ENCODE data around the gene PLD1. TPM values are rescaled to one million over a fixed set of nuclear protein-coding genes. Genes with fewer than 3 reads are reported as not detected.

Gene PLD1
- total and polyA plus RNA-seq, 2 donors: 5.0 to 6.4 TPM

- Histone ChIP-seq H3K27ac (ENCODE audit: low read depth in 1 of 2, low read length in 1 of 2) (no peak overlapping the region), H3K4me1 (ENCODE audit: control insufficient read depth in 2 of 2, insufficient read depth in 2 of 2, low read length in 2 of 2) (no peaks in the 10 kb centered on the region), H3K27me3 (ENCODE audit: control insufficient read depth in 2 of 2, insufficient read depth in 1 of 2, low read length in 1 of 2) (no peaks in the 10 kb centered on the region), H3K4me3 (ENCODE audit: low read length in 2 of 2) (no peak overlapping the region), H3K9me3 (ENCODE audit: control insufficient read depth in 2 of 2, insufficient read depth in 1 of 2, low read length in 1 of 2) (no peaks in the 10 kb centered on the region), H3K36me3 (ENCODE audit: control insufficient read depth in 2 of 2, insufficient read depth in 2 of 2, low read length in 1 of 2) (no peaks in the 10 kb centered on the region)
- no peak for DNase-seq (ENCODE audit: low read depth in 6 of 9, low spot score in 9 of 9)
- WGBS: 94% methylated on average over 3 of the region's 3 CpGs
These were observed 127.5 kb downstream of the PLD1 start for GRCh38 chr3:171682743-171683142.

DNA sequence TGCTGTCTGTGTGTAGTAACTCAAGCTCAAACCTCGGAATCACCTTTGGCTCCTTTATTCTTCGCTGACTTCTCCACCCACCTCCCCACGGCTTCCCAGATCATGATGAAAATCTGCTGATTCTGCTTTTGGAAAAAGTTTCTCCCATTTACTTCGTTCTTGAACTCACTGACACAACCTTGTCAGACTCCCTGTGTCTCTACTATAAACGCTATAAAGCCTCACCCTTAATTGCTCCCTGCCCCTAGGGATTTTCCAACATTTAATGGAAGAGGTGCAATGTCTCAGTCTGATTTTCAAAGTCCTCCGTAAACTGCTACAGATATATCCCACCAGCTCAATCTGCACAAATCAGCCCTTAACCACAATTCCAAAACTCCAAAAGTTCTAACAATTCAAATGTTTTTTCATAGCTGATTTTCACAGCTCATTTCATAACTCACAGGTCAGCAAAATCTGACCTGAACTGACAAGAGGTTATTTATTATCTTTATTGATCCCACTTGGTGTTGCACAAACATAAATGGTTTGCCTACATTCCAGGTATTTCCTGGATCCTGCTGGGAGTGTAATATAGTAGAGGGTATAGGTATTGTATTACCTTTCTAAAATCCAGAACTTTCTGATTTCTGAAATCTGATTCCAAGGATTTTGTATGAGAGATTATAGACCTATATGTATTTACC is 129.4 kb downstream of the PLD1 start:
- no peak for DNase-seq (ENCODE audit: low read depth in 6 of 9, low spot score in 9 of 9)

DNA sequence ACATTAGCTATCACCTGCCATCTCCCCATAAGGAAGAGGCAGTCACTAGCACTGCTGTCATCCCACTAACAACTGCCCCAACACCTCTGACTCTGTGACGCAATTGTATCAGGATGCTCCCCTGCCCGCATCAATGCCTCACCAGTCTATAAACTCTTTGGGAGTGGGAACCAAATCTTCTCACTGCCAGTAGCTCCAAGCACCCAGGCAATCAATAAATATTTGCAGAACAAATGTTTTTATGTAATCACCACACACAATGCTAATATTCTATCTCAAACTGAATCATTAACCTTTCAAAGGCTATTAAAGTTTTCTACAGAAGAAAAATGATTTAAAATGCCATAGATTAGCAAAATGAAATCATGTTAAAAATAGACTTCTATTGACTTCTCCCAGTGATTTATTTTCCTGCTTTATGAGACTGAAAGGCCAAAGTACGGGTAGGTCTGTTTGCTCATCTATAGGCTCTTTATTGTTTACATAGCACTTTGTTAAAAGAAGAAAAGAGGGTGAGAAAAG is 131.3 kb downstream of the PLD1 start:
- WGBS: 98% methylated on average over 3 of the region's 3 CpGs

More for the DNA sequence above, 129.4 kb downstream of the PLD1 start:
- H3K27ac ChIP-seq (ENCODE audit: low read depth in 1 of 2, low read length in 1 of 2): no peak overlapping the region
- no peaks in the 10 kb centered on the region for H3K27me3 ChIP-seq (ENCODE audit: control insufficient read depth in 2 of 2, insufficient read depth in 1 of 2, low read length in 1 of 2)
- no peaks in the 10 kb centered on the region for H3K9me3 ChIP-seq (ENCODE audit: control insufficient read depth in 2 of 2, insufficient read depth in 1 of 2, low read length in 1 of 2)
- no peaks in the 10 kb centered on the region for H3K36me3 ChIP-seq (ENCODE audit: control insufficient read depth in 2 of 2, insufficient read depth in 2 of 2, low read length in 1 of 2)
- no peak overlapping the region for H3K4me3 ChIP-seq (ENCODE audit: low read length in 2 of 2)
- WGBS: 96% methylated on average over 6 of the region's 6 CpGs
- H3K4me1 ChIP-seq (ENCODE audit: control insufficient read depth in 2 of 2, insufficient read depth in 2 of 2, low read length in 2 of 2): no peaks in the 10 kb centered on the region

GRCh38 chr3:171677706-171678105 is 132.6 kb downstream of the PLD1 start:
- H3K27ac ChIP-seq (ENCODE audit: low read depth in 1 of 2, low read length in 1 of 2): no peak overlapping the region
- 98% methylated on average over 1 of the region's 1 CpG for WGBS

More for the DNA sequence above, 131.3 kb downstream of the PLD1 start:
- no peak for DNase-seq (ENCODE audit: low read depth in 6 of 9, low spot score in 9 of 9)
- Histone ChIP-seq H3K27ac (ENCODE audit: low read depth in 1 of 2, low read length in 1 of 2) (no peak overlapping the region), H3K36me3 (ENCODE audit: control insufficient read depth in 2 of 2, insufficient read depth in 2 of 2, low read length in 1 of 2) (no peaks in the 10 kb centered on the region), H3K4me1 (ENCODE audit: control insufficient read depth in 2 of 2, insufficient read depth in 2 of 2, low read length in 2 of 2) (no peaks in the 10 kb centered on the region), H3K9me3 (ENCODE audit: control insufficient read depth in 2 of 2, insufficient read depth in 1 of 2, low read length in 1 of 2) (no peaks in the 10 kb centered on the region), H3K27me3 (ENCODE audit: control insufficient read depth in 2 of 2, insufficient read depth in 1 of 2, low read length in 1 of 2) (no peaks in the 10 kb centered on the region), H3K4me3 (ENCODE audit: low read length in 2 of 2) (no peak overlapping the region)

GRCh38 chr3:171676601-171677175 is 133.6 kb downstream of the PLD1 start:
- no peaks in the 10 kb centered on the region for H3K9me3 ChIP-seq (ENCODE audit: control insufficient read depth in 2 of 2, insufficient read depth in 1 of 2, low read length in 1 of 2)
- WGBS: 85% methylated on average over 10 of the region's 10 CpGs
- no peak overlapping the region for H3K27ac ChIP-seq (ENCODE audit: low read depth in 1 of 2, low read length in 1 of 2)
- no peak for DNase-seq (ENCODE audit: low read depth in 6 of 9, low spot score in 9 of 9)
- no peak overlapping the region for H3K4me3 ChIP-seq (ENCODE audit: low read length in 2 of 2)
- H3K27me3 ChIP-seq (ENCODE audit: control insufficient read depth in 2 of 2, insufficient read depth in 1 of 2, low read length in 1 of 2): no peaks in the 10 kb centered on the region
- no peaks in the 10 kb centered on the region for H3K36me3 ChIP-seq (ENCODE audit: control insufficient read depth in 2 of 2, insufficient read depth in 2 of 2, low read length in 1 of 2)
- H3K4me1 ChIP-seq (ENCODE audit: control insufficient read depth in 2 of 2, insufficient read depth in 2 of 2, low read length in 2 of 2): no peaks in the 10 kb centered on the region

More at GRCh38 chr3:171677706-171678105, 132.6 kb downstream of the PLD1 start:
- Histone ChIP-seq H3K27me3 (ENCODE audit: control insufficient read depth in 2 of 2, insufficient read depth in 1 of 2, low read length in 1 of 2) (no peaks in the 10 kb centered on the region), H3K4me3 (ENCODE audit: low read length in 2 of 2) (no peak overlapping the region), H3K9me3 (ENCODE audit: control insufficient read depth in 2 of 2, insufficient read depth in 1 of 2, low read length in 1 of 2) (no peaks in the 10 kb centered on the region), H3K4me1 (ENCODE audit: control insufficient read depth in 2 of 2, insufficient read depth in 2 of 2, low read length in 2 of 2) (no peaks in the 10 kb centered on the region), H3K36me3 (ENCODE audit: control insufficient read depth in 2 of 2, insufficient read depth in 2 of 2, low read length in 1 of 2) (no peaks in the 10 kb centered on the region)
- DNase-seq (ENCODE audit: low read depth in 6 of 9, low spot score in 9 of 9): no peak

DNA sequence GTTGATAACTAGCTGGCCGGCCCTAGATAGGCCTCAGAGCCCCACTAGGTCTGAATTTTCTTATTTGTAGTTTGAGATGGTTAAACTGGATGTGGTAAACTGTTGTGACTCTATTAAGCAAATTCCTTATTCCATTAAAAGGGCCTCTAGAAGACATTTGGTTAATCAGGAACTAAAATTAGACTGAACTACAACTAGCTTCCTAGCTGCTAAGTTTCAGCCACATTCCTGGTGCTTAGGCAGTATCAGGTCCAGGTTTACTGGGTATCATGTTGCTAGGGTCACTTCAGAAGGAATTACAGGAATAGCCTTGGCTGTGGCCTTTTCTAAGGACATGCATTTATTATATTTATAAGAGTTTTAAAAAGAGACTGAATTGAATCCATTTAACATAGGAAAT is 136.3 kb downstream of the PLD1 start:
- Histone ChIP-seq H3K4me3 (ENCODE audit: low read length in 2 of 2) (no peak overlapping the region), H3K36me3 (ENCODE audit: control insufficient read depth in 2 of 2, insufficient read depth in 2 of 2, low read length in 1 of 2) (no peaks in the 10 kb centered on the region), H3K4me1 (ENCODE audit: control insufficient read depth in 2 of 2, insufficient read depth in 2 of 2, low read length in 2 of 2) (no peaks in the 10 kb centered on the region), H3K9me3 (ENCODE audit: control insufficient read depth in 2 of 2, insufficient read depth in 1 of 2, low read length in 1 of 2) (no peaks in the 10 kb centered on the region), H3K27me3 (ENCODE audit: control insufficient read depth in 2 of 2, insufficient read depth in 1 of 2, low read length in 1 of 2) (no peaks in the 10 kb centered on the region), H3K27ac (ENCODE audit: low read depth in 1 of 2, low read length in 1 of 2) (no peak overlapping the region)
- DNase-seq (ENCODE audit: low read depth in 6 of 9, low spot score in 9 of 9): no peak
- WGBS: 93% methylated on average over 1 of the region's 1 CpG

DNA sequence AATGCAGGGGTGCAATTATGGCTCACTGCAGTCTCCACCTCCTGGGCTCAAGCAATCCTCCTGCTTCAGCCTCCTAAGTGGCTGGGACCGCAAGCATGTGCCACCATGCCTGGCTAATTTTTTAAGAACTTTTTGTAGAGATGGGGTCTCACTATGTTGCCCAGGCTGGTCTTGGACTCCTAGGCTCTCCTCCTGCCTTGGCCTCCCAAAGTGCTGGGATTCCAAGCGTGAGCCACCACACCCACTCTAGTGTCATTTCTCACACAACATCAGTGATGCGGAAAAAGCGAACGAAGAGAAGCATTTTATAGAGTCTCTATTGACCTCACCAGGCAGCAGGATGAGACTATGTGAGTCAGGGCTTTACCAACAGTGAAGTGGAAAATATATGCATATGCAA is 137.7 kb downstream of the PLD1 start:
- Histone ChIP-seq H3K36me3 (ENCODE audit: control insufficient read depth in 2 of 2, insufficient read depth in 2 of 2, low read length in 1 of 2) (no peaks in the 10 kb centered on the region), H3K27me3 (ENCODE audit: control insufficient read depth in 2 of 2, insufficient read depth in 1 of 2, low read length in 1 of 2) (no peaks in the 10 kb centered on the region), H3K4me3 (ENCODE audit: low read length in 2 of 2) (no peak overlapping the region), H3K27ac (ENCODE audit: low read depth in 1 of 2, low read length in 1 of 2) (no peak overlapping the region), H3K4me1 (ENCODE audit: control insufficient read depth in 2 of 2, insufficient read depth in 2 of 2, low read length in 2 of 2) (no peaks in the 10 kb centered on the region), H3K9me3 (ENCODE audit: control insufficient read depth in 2 of 2, insufficient read depth in 1 of 2, low read length in 1 of 2) (no peaks in the 10 kb centered on the region)
- 97% methylated on average over 5 of the region's 5 CpGs for WGBS
- no peak for DNase-seq (ENCODE audit: low read depth in 6 of 9, low spot score in 9 of 9)

DNA sequence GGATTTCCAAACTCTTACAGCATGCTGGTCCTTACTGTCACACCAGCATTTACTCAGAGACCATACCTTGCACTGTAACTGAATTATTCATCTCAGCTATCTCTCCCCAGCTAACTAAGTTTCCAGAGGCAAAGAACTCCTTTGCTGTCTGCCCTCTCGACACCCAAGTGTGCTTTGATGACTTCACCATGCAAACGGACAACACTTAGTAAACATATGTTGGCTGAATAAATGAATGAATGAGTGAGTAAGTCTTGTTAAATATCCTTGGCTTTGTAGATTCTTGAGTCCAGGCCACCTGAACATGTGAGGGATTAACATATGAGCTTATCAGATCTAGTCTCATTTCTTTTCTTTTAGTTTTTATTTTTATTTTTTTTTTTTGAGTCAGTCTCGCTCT is 138.2 kb downstream of the PLD1 start:
- Histone ChIP-seq H3K9me3 (ENCODE audit: control insufficient read depth in 2 of 2, insufficient read depth in 1 of 2, low read length in 1 of 2) (no peaks in the 10 kb centered on the region), H3K36me3 (ENCODE audit: control insufficient read depth in 2 of 2, insufficient read depth in 2 of 2, low read length in 1 of 2) (no peaks in the 10 kb centered on the region), H3K27me3 (ENCODE audit: control insufficient read depth in 2 of 2, insufficient read depth in 1 of 2, low read length in 1 of 2) (no peaks in the 10 kb centered on the region), H3K4me3 (ENCODE audit: low read length in 2 of 2) (no peak overlapping the region), H3K4me1 (ENCODE audit: control insufficient read depth in 2 of 2, insufficient read depth in 2 of 2, low read length in 2 of 2) (no peaks in the 10 kb centered on the region), H3K27ac (ENCODE audit: low read depth in 1 of 2, low read length in 1 of 2) (no peak overlapping the region)
- DNase-seq (ENCODE audit: low read depth in 6 of 9, low spot score in 9 of 9): no peak
- 94% methylated on average over 3 of the region's 3 CpGs for WGBS

DNA sequence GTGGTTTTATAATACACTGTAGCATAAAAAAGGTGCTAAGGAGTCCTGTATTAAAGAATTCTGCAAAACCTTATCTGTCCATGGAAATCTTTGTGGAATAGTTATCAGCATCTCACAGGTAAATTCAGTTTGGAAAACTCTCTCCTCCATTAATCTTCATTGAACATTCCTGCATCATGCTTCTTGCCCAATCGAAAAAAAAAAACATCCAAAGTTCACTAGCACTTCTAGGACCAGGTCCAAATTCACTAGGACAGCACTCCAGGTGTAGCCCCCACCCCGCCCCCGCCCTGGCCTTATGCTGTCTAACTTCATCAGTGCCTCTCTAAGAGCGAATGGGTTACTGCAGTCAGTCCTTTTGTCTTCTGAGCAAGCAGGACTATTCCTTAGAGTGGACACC is 138.6 kb downstream of the PLD1 start:
- Histone ChIP-seq H3K9me3 (ENCODE audit: control insufficient read depth in 2 of 2, insufficient read depth in 1 of 2, low read length in 1 of 2) (no peaks in the 10 kb centered on the region), H3K4me3 (ENCODE audit: low read length in 2 of 2) (no peak overlapping the region), H3K27ac (ENCODE audit: low read depth in 1 of 2, low read length in 1 of 2) (no peak overlapping the region), H3K36me3 (ENCODE audit: control insufficient read depth in 2 of 2, insufficient read depth in 2 of 2, low read length in 1 of 2) (no peaks in the 10 kb centered on the region), H3K27me3 (ENCODE audit: control insufficient read depth in 2 of 2, insufficient read depth in 1 of 2, low read length in 1 of 2) (no peaks in the 10 kb centered on the region), H3K4me1 (ENCODE audit: control insufficient read depth in 2 of 2, insufficient read depth in 2 of 2, low read length in 2 of 2) (no peaks in the 10 kb centered on the region)
- 95% methylated on average over 4 of the region's 4 CpGs for WGBS
- DNase-seq (ENCODE audit: low read depth in 6 of 9, low spot score in 9 of 9): no peak
